Ascending aorta (tissue), 2 donors: ENCODE results near the gene PIP4K2C. TPM values are rescaled to one million over a fixed set of nuclear protein-coding genes. Genes with fewer than 3 reads are reported as not detected.

Source experiments
- DNase-seq, 2 donors: peaks; one replicate each; pipeline ENCODE4 v3.0.0-alpha.2; 2019; ENCODE audit warnings: low spot score in 2 of 2
- H3K27ac ChIP-seq, 2 donors: fragments of 200-600 bp; sonication (generic); one replicate each; pipeline ENCODE4 v1.5.1; 2016 to 2017; ENCODE audit warnings: mild to moderate bottlenecking in 1 of 2
- H3K27me3 ChIP-seq: fragments of 200-600 bp; sonication (generic); one replicate; pipeline ENCODE4 v1.5.1; 2017
- H3K36me3 ChIP-seq, 2 donors: fragments of 200-600 bp; sonication (generic); one replicate each; pipeline ENCODE4 v1.5.1; 2016
- H3K4me1 ChIP-seq, 2 donors: fragments of 200-600 bp; sonication (generic); one replicate each; pipeline ENCODE4 v1.5.1; 2016 to 2017; ENCODE audit warnings: mild to moderate bottlenecking in 1 of 2
- H3K4me3 ChIP-seq, 2 donors: fragments of 200-600 bp; sonication (generic); one replicate each; pipeline ENCODE4 v1.5.1; 2016 to 2017; ENCODE audit warnings: mild to moderate bottlenecking in 1 of 2
- H3K9me3 ChIP-seq, 2 donors: fragments of 200-600 bp; sonication (generic); one replicate each; pipeline ENCODE4 v1.5.1; 2016
- CTCF ChIP-seq, 3 experiments: fragments of 200-600 bp in 2 of 3; fragments of 450-650 bp in 1 of 3; sonication (generic) in 2 of 3; IDR thresholded peaks; one replicate each; pipeline ENCODE4 v1.5.1; 2016 to 2019; ENCODE audit warnings: antibody characterized with exemption in 3 of 3, mild to moderate bottlenecking in 1 of 3, moderate library complexity in 1 of 3
- intact Hi-C: fragments of 100-400 bp; cut with DNase I; formaldehyde crosslinking; loops from one replicate; pipeline ENCODE4 v1.15.1; 2023
- total RNA-seq: library from RNA; depleted of rRNA; stranded (reverse); fragments of >200 nt; gene quantifications from one replicate; pipeline ENCODE4 v1.1.0, GENCODE V29; 2016

Gene PIP4K2C
- total RNA-seq, 1 donor from 2014 or later, result 153 TPM

DNA sequence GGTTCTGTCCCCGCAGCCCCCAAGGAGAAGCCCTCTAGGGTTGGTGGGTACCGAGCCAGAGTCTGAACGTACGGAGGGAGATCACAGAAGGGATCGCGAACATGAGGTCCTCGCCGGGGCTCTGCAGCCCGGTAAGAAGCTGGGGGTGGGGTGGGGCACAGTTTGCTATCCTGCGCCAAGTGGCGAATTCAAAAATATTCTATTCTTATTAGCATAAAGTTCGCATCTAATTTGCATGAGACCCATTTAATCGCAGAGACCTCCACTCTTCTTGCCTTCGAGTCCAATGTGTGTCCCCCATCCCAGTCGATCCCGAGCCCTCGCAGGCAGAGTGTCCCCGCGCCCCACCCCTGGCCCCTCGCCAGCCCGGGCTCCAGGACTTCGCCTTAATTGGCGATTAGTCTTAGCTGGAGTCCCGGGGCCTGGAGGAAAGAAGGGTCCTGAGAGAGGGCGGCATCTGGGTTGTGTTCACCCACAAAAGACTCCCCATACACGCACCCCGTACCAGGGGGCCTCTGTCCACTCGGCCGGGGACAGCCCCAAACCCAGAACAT, 19.6 kb downstream of the PIP4K2C start:
- peak in 1 of 2 donors; percentile 83 for DNase-seq
- Histone ChIP-seq H3K4me3 (peak overlapping the region; percentile 70 to 88), H3K36me3 (peaks cover 13 to 33% of the 10 kb centered on the region in 2 donors), H3K27ac (peak overlapping the region; percentile 87 to 97), H3K9me3 (no peaks in the 10 kb centered on the region), H3K4me1 (peaks cover 6 to 41% of the 10 kb centered on the region in 2 donors), H3K27me3 (no peaks in the 10 kb centered on the region)
- intact Hi-C loops, result loop anchor here (2.0 to 5.0 kb wide), 2 partner anchors 20 to 82 kb away; partner anchors contain the start of genes OS9 and PIP4K2C
- no peak for TF ChIP-seq CTCF (IDR thresholded peaks at IDR 0.05)

DNA sequence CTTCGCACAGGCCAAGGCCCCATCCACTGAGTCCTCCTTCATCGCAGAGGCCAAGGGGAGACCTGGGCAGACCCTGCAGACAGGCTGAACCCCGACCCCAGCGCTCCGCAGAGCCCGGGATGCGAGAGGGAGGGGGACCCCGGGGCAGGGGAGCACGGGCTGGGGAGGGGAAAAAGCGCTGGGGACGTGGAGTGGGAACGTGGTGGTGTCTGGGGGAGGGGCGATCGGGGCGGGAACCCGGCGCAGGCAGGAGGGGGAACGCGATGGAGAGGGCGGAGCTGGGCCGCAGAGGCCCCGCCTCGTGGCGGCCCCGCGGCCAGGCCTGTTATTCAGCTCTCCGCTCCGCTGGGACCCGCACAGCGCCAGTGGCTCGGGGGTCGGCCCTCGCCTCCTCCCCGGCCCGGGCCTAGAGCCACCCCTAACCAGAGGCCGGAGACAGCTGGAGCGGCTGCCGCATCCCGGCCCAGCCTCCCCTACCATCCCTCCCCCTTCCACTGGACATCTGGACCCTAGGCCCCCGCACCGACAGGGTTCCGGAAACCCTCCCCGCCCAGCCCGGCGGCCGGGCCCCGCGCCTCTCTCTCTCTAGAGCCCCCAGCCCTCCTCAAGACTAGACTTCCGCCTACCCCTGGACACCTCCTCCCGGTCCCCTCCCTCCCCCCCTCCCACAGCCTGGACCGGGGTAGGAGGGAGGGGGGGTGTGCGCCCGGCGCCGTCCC, 20.3 kb downstream of the PIP4K2C start, which contains the start of gene ARHGEF25:
Gene ARHGEF25, plus strand, starts transcription at position 328 of the 719 bp plus-strand sequence. CDS start 460 bp downstream, outside the sequence.
- intact Hi-C loops, result loop anchor here (2.0 to 5.0 kb wide), 2 partner anchors 20 to 81 kb away; partner anchors contain the start of genes OS9 and PIP4K2C
- no peaks in the 10 kb centered on the region for H3K9me3 ChIP-seq
- TF ChIP-seq CTCF (IDR thresholded peaks at IDR 0.05), result no peak
- DNase-seq, result peak in 1 of 2 donors; percentile 86
- no peaks in the 10 kb centered on the region for H3K27me3 ChIP-seq
- peaks cover 6 to 39% of the 10 kb centered on the region in 2 donors for H3K4me1 ChIP-seq
- H3K36me3 ChIP-seq, result peaks cover 17 to 39% of the 10 kb centered on the region in 2 donors
- H3K4me3 ChIP-seq, result peak within 1 kb of the TSS; percentile 70 to 88
- H3K27ac ChIP-seq, result peak within 1 kb of the TSS; percentile 87 to 97

- Histone ChIP-seq H3K4me3 (peak overlapping the region; percentile 70 to 88), H3K4me1 (peaks cover 6 to 39% of the 10 kb centered on the region in 2 donors), H3K27me3 (no peaks in the 10 kb centered on the region), H3K27ac (peak overlapping the region; percentile 87 to 97), H3K36me3 (peaks cover 25 to 44% of the 10 kb centered on the region in 2 donors), H3K9me3 (no peaks in the 10 kb centered on the region)
- intact Hi-C loops, result loop anchor here (2.0 to 5.0 kb wide), 2 partner anchors 21 to 80 kb away; partner anchors contain the start of genes OS9 and PIP4K2C
- DNase-seq, result no peak
- TF ChIP-seq CTCF (IDR thresholded peaks at IDR 0.05), result no peak
These were observed 21.1 kb downstream of the PIP4K2C start for GRCh38 chr12:57611827-57612710.

GRCh38 chr12:57612711-57613426, 21.9 kb downstream of the PIP4K2C start:
- DNase-seq, result no peak
- peaks cover 6 to 39% of the 10 kb centered on the region in 2 donors for H3K4me1 ChIP-seq

More at GRCh38 chr12:57612711-57613426, 21.9 kb downstream of the PIP4K2C start:
- Histone ChIP-seq H3K27me3 (no peaks in the 10 kb centered on the region), H3K4me3 (peak overlapping the region in 1 of 2 donors; percentile 88), H3K27ac (peak overlapping the region; percentile 87 to 97), H3K9me3 (no peaks in the 10 kb centered on the region), H3K36me3 (peaks cover 25 to 39% of the 10 kb centered on the region in 2 donors)
- intact Hi-C loops, result loop anchor here (5.0 kb wide), 1 partner anchor 79 kb away; the partner anchor contains the start of gene OS9
- TF ChIP-seq CTCF (IDR thresholded peaks at IDR 0.05), result no peak
